NCI-H1105 (cell line): ENCODE measurements around the gene DLGAP4.
"Not testable (repeated sequence)": the region's sequence is repeated elsewhere in the genome, so short reads cannot be mapped to it uniquely, and the experiment has no call there.

ENCODE experiments used
- DNase-seq: peaks from one replicate; lab custom pipeline; 2025; lab: John Stamatoyannopoulos, UW

The DLGAP4 gene

DNA sequence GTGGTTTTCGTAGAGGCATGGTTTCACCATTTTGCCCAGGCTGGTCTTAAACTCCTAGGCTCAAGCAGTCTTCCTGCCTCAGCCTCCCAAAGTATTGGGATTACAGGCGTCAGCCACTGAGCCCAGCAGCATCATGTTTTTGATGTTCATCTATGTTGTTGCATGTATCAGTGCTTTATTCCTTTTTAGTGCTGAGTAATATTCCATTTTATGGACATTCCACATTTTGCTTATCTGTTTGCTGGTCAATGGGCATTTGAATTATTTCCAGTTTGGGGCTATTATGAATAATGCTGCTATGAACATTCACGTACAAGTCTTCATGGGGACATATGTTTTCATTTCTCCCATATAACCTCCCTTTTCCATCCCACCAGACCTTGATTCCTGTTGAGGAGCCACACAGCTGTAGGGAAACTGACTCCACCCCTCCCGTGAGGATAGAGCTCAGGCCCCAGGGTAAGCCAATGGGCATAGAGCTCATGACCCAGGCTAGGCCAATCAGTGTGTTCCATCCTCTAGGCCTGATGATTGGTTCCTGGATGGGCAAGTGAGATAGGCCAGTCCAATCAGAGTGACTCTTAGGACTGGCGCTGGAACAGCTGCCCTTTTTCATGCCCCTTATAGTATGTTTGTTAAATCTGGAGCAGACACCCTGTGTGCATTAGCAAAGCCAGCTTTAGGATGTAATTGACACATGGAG lies 49.5 kb downstream of the DLGAP4 start:
- no peak for DNase-seq

DNA sequence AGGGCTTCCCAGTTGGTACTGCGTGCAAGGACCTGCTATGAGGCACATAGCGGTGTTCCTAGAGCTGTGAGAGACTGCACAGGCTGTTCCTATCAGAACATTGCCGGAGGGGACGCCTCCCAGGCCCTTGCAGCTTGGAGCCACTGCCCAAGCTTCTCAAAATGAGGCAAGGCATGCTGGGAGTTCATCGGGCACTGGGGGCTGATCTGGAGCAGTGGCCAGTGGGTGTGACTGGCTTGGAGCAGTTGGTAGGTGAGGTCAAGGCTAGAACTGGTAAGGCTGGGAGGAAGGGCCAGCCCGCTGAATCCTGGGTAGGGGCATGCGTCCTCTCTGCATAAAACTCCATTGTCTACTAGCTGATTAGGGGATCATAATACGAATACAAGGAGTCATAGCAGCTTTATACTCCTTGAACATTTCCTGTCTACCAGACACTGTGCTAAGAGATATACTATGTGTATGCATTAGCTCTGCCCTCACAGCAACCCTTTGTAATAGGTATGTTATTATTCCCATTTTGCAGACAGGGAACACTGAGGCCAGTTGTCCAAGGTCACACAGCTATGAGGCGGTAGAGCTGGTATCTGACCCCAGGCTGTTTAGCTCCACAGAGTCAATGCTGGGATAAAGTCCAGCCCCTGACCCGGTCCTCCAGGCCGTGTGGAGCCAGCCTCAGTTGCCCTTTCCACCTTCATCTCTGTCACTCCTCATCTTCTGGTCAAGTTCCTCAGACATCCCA lies 53.7 kb downstream of the DLGAP4 start:
- no peak for DNase-seq

DNA sequence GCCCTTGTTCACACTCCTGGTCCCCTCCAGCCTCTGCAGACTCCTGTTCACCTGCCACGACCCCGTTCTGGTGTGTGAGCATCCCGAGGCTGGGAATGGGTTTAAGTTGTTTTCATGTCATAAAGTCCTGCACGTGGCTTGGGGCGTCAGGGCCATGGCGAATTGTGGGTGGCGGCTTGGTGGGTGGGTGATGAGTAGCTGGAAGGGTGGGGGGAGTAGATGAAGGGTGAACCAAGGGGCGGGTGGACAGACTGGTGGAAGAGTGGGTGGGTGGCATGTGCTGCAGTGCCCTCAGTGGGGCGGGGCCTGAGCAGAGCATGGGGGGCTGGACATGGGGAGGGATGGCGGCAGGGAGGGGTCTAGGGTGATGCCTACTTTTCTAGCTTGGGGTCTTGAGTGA lies 54.3 kb downstream of the DLGAP4 start:
- no peak for DNase-seq

DNA sequence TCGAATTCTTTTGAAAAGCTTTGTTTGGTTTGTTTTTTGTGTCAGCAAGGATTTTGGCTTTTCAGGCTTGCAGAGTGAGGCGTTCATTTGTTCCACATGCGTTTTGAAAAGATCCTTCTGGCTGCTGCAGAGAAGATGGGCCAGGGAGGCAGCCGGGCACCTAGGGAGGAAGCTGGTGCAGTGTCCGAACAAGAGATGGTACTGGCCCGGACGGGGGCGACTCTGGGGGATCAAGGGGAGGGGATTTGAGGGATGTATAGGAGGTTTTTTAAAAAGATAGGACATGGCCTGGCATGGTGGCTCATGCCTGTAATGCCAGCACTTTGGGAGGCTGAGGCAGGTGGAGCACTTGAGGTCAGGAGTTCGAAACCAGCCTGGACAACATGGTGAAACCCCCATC lies 55.3 kb downstream of the DLGAP4 start:
- DNase-seq = no peak

DNA sequence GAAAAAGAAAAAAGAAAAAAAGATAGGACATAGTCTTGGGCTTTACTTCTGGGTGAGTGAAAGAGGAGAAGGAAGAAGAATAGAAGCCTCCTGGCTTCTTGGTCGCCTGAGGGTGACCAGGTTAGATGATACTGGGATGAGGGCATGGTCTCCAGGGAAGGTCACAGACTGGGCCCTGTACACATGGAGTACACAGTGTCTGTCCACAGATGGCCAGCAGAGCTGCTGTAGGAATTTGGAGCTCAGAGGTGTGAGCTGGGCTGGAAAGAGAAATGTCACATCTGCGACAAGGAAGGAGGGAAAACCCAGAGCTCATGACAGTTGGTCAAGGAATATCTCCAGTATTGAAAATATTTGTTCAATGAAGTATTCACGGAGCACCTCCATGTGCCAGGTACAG lies 56.1 kb downstream of the DLGAP4 start:
- DNase-seq = no peak

DNA sequence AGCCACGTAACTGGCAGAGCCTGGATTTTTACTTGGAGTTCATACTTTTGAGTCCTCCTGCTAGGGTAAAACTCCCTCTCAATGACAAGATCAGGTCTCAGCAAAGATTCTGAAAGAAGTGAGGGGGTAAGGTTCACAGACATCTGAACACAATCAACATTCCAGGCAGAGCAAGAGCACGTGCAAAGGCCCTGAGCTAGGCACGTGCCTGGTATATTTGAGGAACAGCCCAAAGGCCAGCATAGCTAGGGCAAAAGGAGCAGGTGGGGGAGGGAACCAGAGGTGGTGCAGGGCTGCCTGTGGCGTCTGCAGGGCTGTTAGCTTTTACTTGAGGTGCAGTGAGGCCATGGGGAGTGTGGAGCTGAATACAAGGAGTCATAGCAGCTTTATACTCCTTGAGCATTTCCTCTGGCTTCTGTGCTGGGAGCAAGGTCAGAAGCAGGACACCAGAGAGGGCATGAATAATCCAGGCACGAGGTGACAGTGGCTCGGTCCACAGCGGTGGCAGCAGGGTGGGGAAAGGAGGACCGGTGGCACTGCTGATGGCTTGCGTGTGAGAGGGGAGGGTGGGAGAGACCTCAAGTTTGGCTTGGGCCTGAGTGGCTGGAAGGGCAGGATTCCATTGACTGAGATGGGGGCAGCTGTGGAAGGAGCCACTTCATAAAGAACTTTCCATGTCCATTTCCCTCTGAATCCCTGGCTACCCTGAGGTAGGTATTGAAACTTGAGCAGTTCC lies 57.0 kb downstream of the DLGAP4 start:
- no peak for DNase-seq

DNA sequence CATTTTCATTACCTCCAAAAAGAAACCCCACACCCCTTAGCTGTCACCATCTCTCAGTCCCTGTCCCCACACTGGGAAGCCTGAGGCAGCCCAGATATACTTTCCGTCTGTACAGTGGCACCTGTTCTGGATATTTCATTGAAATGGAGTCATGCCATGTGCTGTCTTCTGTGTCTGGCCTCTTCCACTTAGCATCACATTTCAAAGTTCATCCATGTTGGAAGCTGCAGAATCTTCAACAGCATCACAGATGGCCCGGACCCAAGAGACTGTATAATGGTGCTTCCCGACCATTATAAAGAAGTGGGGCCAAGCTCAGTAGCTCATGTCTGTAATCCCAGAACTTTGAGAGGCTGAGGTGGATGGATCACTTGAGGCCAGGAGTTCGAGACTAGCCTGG lies 58.4 kb downstream of the DLGAP4 start:
- DNase-seq = no peak

DNA sequence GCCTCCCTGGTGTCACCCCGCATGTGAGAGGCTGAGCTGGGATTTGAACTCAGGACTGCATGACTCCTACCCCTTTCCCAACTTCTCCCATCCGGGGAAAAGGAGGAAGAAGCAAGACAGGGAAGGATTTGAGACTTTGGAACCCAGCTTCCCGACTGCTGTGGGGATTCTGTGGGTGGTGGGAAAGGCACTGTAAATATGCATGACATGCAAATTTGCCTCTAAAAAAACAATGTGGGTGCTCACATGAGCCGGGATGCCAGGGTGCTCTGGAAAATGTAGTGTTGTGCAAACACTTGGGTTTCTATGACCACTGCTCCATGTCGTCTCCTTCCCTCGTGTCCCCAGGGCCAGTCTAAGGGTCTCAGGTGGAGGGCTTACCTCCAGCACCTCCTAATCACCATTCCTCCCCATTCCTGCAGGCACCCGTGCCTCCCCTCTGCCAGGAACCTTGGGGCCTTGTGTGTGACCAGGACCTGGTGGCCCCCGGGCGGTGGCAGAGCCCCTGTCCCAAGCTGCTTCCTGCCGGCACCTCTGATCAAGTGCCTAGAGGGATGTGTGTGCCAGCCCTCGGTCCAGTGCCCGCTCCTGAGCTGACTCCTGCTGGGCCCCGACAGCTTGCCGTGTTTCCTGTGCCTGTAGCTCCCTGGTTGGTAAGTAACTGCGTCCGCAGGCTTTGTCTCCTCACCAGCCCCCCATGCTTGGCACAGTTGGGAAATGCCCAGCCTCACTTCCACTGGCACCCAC lies 60.7 kb downstream of the DLGAP4 start:
- no peak for DNase-seq

DNA sequence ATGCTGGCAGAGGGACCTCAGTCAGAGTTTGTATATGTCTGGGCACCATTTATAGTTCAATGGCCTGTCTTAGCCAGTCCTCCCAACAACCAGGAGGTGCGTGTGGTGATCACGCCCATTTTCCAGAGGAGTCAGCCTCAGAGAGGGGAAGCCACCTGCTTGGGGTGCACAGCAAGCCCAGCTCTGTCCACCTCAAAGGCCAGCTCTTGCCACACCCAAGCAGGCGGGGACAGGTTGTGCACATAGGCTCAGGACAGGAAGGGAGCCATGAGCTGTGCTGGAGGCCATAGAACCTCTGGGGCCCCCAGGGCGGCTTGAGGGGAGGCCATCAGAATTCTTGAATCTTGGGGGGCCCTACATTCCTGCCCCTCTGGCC lies 61.2 kb downstream of the DLGAP4 start:
- no peak for DNase-seq

DNA sequence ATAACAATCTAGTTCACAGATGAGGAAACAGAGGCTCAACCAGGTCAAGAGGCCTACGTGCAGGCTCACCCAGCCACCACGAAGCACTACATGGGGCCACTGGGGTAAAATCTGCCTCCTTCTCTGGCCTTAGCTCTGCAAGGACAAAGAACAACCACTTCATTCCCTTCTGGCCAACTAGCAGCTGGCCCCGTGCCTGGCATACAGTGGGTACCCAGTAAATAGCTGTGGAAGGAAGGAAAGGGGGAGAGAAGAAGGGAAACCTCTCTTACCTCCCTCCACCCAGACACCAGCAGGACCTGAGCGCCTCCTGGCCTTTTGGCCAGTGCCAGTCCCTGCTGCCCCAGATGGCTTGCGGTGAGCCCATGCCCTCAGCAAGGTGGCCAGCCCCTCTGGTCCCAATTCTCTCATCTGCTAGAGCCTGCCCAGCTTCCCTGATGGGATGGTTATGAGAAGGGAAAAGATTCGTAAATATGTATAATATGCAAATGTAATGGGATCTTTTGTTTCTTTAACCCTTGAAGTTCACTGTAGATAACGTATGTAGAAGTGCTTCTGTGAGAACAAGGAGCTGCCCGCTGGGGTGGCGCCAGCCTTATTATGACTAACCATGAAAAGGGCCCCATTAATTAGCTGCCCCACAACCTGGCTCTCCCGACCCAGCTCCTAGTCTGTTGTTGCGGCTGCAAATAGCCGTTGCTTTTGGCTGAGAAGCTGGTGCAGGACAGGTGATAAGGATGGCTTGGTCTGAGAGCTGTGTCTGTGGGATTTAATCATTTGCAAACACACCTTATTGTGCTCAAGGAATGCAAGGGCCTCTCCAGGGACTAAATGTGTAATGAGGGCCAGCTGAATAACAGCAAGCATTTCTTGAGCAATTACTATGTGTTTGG lies 62.0 kb downstream of the DLGAP4 start:
- DNase-seq = no peak

DNA sequence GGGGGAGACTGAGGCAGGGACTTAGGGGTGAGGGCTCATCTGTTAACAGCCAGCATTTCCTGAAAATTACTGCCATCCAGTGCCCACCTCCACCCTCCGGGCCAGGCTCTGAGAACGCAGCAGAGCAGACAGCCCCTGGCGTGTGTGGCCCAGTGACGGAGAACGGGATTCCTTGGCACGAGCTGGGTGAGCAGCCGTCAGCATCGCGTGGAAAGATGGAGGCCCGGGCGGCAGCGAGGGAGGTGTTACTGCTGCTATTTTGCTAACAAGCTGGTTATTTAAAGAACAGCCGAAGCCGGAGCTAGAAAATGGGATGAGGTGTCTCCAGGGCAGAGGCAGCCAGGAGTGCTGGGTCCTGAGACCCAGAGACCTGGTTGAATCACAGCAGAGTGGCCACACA lies 62.7 kb downstream of the DLGAP4 start:
- DNase-seq = no peak

DNA sequence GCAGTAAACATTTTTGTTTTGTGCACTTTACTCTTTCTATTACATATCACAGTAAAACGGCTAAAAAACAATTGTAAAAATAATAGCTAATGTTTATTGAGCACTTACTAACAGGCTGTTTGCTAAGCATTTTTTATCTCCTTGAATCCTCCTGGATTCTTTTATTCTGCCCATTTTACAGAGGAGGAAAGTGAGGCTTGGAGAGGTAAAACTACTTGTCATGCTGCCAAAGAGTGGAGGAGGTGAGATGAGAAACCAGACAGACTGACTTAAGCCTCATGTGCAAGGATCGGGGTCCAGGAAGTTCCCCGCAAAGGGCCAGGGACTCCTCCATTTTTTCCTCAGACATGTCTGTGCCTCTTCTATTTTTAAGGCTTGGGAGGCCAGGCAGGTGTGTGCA lies 63.6 kb downstream of the DLGAP4 start:
- no peak for DNase-seq

DNA sequence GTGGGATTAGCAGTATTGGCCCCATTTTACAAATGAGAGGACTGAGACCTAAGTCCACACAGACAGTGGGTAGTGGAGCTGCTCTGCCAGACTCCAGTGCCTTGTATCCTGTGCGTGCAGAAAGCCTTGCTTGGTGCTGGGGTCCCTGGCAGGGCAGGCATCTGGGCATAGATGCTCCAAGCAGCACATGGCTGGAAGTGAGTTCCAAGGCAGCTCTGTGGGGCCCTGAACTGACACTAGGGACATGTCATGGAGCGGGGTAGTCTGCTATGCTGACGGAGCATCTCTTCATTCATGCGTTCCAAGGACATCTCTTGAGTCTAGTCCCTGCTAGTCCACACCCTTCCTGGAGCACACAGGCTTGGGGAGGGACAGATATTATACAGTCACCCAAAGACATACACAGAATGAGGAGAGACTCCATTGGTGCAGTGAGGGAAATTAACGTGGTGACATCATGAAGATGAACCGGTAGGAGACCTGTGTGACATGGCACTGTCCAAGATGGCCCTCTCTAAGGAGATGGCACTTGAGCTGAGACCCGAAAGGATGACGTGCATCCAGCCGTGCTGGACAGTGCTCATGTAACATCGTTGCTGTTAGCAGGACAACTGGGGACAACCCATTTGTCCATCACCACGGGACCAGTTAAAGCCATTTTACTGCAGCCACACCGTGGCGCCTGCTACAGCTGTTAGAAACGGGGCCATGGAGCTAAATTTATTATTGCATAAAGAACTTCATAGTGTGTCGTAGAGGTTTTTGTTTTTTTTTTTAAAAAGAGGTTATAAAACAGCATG lies 65.1 kb downstream of the DLGAP4 start:
- DNase-seq = no peak

DNA sequence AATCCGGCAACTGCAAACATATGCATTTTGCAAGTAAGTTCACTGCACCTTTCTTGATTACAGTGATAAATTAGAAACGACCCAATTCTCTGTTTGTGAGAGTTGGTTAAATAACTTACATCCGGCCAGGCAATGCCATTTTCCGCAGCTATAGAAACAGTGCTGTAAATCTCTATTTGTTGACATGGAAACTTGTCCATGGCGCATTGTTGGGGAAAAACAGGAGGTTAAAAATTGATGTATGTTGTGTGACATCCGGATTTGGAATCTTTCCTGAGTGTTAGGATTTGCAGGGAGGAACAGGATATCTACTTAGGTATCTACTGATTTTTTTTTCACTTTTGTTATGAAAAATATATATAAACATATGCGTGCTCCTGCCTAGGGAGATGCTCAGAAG lies 66.5 kb downstream of the DLGAP4 start:
- no peak for DNase-seq

DNA sequence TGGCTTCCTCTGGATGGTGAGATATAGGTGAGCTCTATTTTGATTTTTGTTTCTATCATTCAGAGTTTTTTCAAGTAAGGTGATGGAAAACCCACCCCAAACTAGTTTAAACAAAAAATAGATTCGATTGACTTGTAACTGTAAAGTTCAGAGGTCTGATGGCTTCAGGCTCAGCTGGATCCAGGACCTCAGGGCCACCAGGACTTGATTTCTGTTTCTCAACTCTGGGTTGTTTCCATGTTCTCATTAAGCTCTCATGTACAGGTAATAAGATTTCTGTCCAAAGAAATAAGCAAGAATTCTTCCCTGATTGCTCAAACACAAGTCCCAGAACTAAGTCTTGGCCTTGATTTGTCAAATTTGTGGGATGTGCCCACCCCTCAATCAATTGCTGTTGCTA lies 67.0 kb downstream of the DLGAP4 start:
- DNase-seq = no peak

DNA sequence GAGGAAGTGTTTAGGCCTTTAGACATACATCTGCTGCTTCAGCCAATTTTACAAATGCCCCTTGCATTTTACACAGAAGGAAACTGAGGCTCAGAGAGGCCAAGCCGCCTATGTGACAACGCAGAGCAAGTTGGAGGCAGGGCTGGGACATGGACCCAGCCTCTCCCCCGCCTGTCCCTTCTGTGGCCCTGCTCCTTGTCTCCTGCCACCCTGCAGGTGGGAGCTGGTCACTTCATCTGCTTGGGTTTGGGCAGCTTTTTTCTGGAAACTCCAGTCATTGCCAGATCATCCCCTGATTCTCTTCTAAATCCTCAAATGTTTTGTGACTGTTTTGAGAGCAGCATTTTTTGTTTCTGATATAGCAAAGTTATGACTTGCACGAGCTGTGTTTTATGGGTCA lies 68.9 kb downstream of the DLGAP4 start:
- DNase-seq = no peak

DNA sequence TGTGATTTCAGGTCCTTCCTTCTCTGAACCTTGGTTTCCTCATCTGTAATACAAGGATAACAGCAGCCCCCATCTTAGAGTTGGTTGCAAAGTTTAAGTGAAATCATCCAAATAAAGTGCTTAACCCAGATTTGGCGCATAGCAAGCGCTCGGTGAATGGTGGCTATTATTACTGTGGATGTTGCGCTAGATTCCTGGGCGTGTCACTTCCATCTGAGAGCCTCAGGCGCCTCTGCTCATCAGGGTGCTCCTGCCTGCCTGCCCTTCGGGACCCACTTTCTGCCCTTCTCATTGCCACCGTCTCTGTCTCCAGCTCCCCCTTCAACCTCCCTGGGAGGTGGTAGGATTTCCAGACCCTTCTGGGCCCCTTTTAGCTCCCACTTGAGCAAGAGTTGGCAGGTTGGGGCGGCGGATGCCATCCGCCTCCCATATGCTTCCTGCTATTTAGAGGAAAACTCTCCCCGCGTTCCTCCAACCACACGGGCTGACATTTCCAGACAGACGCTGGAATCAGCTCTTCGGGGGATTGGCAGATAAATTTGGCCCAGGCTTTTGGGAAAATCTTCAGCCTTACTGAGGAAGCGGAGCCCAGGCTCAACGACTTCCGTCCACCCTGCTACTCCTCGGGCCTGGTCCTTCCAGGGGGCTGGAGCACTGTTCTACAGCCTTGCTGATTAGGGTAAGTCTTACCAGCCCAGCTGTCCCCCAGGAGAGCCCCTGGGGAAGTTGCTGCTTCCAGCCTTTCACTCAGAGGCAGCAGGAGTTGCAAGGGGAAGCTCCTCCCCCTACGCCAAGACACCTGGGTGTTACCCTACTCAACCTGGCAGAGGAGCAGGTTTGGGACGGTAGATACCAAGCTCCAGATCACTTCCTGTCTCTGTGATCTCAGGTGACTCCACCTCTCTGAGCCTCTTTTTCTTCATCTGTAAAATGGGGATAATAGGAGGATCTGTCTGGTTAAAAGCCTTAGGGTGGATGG lies 71.5 kb downstream of the DLGAP4 start:
- DNase-seq = no peak

DNA sequence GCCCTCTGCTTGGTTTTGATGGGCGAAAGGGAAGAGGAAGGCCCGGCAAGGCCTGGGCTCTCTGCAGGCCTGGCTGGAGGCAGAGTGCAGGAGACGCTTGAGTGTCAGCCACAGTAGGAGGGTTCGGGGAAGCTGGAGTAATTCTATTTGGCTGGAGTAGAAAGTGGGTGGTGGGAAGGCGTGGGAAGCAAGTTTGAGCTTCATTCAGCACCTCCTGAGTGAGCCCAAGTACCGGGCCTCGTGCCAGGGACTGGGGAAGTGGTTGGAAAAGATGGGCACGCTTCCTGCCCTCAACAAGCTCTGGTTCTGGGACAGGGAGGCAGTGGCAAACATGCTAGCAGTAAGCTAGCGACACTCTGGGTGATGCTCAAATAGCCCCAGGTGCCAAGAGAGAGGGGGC lies 72.5 kb downstream of the DLGAP4 start:
- DNase-seq = no peak

DNA sequence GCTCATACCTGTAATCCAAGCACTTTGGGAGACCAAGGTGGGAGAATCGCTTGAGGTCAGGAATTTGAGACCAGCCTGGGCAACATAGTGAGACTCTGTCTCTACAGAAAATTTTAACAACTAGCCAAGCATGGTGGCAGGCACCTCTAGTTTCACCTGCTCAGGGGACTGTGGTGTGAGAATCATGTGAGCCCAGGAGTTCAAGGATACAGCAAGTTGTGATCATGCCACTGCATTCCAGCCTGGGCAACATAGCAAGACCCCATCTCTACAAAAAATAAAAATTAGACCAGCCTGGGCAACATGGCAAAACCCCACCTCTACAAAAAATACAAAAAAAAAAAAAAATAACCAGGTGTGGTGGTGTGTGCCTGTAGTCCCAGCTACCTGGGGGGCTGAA lies 73.8 kb downstream of the DLGAP4 start:
- not testable (repeated sequence) for DNase-seq
